Measurements from ENCODE around the gene TRIM43. TPM values are rescaled to one million over a fixed set of nuclear protein-coding genes. Genes with fewer than 3 reads are reported as not detected.
"Not testable (repeated sequence)": the region's sequence is repeated elsewhere in the genome, so short reads cannot be mapped to it uniquely, and the experiment has no call there.

TRIM43 gene
- total and polyA plus RNA-seq, 5 experiments from 2014 or later: not detected

GRCh38 chr2:95646274-95646994 is 54.6 kb downstream of the TRIM43 start:
- ATAC-seq, H3K27ac Mint-ChIP-seq, H3K9me3 Mint-ChIP-seq, H3K27me3 Mint-ChIP-seq, POLR2A ChIA-PET, H3K36me3 Mint-ChIP-seq, H3K4me1 Mint-ChIP-seq, DNase-seq, H3K4me3 Mint-ChIP-seq: not testable (repeated sequence)

DNA sequence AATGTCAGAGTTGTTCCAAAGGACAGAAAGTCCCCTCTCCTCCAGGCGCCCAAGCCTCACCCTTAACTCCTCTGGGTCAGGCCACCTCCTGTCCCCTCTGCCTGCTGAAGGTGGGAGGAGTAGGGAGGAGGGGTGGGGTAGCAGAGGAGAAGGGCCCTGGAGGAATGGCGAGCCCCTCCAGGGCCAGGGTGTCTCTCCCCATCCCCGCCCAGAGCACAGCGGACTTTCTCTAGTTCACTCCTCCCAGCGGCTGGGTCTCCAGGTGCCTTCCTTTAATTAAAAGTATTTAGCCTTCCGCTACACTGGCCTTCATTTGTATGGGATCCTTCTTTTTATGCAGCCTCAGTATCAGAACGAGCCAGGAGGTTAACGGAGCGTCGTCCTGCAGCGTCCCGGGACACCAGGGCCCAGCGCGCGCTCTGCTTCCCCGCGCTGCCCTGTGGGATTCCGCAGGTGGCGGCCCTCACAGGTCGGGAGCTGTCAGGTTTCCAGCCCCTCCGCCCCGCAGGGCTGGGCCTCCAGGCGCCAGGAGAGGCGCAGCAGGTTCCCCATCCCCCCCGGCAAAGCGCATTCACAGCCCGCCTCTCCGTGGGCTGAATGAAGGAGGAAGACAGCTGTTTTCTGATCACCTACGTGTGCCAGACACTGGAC is 57.2 kb downstream of the TRIM43 start:
- H3K9me3 Mint-ChIP-seq, ATAC-seq, H3K4me1 Mint-ChIP-seq, POLR2A ChIA-PET, H3K27me3 Mint-ChIP-seq, DNase-seq, H3K27ac Mint-ChIP-seq, H3K4me3 Mint-ChIP-seq, H3K36me3 Mint-ChIP-seq: not testable (repeated sequence)

Other genes starting within 250 kb of the TRIM43 start
- 10 to 100 TPM; 30.8 to 35.2 TPM for gene FAHD2A, start 189.3 kb upstream of the TRIM43 start, total RNA-seq
- gene FAHD2A, start 189.3 kb upstream of the TRIM43 start, polyA plus RNA-seq: 10 to 100 TPM; 19.3 to 21.5 (median 20.6) TPM
- not detected for gene TRIM43B, start 107.2 kb upstream of the TRIM43 start, total RNA-seq
- gene TRIM43B, start 107.2 kb upstream of the TRIM43 start, polyA plus RNA-seq: not detected